CD4-positive, alpha-beta T cell treated with Interleukin-12 subunit alpha and Interleukin-12 subunit beta, for 1 hour (primary cell): ENCODE measurements around the gene FAM174C.
"Not testable (repeated sequence)": the region's sequence is repeated elsewhere in the genome, so short reads cannot be mapped to it uniquely, and the experiment has no call there.

ENCODE experiments used
- DNase-seq: peaks from one replicate; pipeline ENCODE4 v3.0.0-alpha.2; 2020

FAM174C gene

GRCh38 chr19:1237754-1238368 is 37.5 kb upstream of the FAM174C start, which contains the start of gene CBARP:
Gene CBARP (minus strand): TSS chr19:1238005. CDS start chr19:1236100, 1,905 bp downstream.
- DNase-seq: peak; percentile 39

DNA sequence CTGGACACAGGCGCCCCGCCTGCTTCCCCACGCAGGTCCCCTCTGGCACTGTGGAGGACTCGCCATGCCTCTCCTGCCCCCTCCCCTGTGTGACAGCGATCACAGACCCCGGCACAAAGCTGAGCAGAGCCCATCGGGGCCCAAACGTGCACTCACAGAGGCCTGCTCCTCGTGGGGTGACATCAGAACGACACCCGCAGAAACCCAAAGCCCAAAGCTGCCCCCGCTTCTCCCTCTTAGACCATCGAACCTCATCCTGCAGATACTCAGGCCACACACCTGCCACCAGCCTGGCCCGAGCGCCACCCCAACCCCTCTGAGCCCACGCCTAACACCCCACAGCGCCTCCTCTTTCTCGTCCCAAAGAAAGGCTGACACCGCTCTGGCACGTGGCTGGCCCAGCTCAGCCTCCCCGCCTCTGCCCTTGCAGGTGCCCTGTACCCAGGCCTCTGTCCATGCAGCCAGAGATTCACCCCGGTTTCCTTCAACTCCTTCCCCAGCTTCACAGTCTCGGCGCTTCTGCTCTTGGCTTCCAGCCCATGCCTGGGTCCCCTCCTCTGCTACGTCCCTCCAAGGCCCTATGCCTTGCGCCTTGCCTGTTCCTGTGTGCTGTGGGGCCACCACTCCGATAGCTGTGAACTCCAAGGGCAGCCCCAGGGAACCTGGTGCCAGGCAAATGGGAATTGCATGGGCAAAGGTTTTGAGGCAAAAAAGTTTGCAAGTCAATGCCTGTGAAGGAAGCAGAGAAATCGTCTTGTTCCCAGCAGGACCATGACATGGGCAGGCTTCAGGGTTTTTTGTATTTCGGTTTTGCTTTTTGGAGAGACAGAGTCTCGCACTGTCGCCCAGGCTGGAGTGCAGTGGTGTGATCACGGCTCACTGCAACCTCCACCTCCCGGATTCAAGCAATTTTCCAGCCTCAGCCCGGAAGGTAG is 36.7 kb upstream of the FAM174C start:
- no peak for DNase-seq

DNA sequence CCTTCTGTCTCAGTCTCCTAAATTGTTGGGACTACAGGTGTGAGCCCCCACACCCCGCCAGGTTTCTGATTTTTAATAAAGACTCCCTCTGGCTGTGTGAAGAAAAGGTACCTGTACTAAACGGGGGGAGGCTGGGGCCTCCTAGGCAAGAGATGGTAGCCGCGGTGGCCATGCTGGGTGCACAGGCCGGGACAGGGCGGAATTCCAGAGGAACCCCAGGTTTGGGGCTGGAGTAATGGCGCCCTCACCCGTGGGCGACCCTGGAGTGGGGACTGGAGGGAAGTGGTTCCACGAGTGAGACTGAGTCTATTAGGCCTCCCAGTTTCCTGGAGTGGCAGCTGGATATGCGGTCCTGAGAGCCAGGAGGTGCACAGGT is 35.9 kb upstream of the FAM174C start:
- no peak for DNase-seq

DNA sequence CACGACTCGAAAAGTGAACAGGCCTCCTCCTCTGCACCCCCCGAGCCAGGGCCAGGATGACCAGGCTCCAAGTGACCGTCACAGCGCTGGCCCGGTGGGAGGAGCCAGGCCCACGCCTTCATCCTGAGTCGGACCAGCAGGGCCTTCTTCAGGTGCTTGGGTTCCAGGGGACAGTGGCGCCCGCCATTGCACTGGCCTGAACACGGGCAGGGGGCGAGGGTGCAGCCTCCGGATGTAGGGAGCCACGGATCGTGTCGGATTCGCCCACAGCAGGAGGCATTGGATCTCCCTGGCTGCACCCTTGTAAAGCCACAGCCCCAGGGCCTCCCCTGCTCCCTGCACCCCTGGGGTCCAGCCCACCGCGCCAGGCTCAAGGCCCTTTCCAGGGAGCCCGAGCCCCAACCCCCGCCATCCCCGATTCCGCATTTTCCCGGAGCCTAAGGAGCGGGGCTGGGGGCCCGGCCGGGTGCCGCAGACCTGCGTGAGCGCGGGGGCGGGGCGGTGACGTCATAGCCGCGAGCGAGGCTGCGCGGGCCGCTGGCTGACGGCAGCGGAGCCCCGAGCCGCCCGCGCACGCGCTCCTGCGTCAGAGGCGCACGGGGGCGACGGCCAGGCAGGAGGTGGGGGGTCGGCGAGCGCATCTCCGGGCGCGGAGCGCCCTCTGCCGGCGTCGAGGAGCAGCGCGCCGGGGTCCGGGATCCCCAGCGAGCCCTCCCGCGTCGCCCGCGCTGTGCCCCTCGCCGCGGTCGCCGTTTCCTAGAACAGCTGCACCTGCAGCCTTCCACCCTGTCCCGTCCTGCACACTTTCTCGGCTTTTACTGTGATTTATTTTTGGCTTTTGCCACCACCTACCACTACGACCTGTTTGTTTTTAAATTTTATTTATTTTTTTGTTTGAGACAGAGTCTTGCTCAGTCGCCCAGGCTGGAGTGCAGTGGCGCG is 35.3 kb upstream of the FAM174C start:
- peak; percentile 93 for DNase-seq

- DNase-seq: no peak
These were observed 34.4 kb upstream of the FAM174C start for GRCh38 chr19:1240925-1241324.

- peak; percentile 93 for DNase-seq
These were observed 33.8 kb upstream of the FAM174C start, which contains the start of gene ATP5F1D for GRCh38 chr19:1241417-1242095. Gene ATP5F1D (plus strand): TSS chr19:1241751. CDS start chr19:1241851, 100 bp downstream.

DNA sequence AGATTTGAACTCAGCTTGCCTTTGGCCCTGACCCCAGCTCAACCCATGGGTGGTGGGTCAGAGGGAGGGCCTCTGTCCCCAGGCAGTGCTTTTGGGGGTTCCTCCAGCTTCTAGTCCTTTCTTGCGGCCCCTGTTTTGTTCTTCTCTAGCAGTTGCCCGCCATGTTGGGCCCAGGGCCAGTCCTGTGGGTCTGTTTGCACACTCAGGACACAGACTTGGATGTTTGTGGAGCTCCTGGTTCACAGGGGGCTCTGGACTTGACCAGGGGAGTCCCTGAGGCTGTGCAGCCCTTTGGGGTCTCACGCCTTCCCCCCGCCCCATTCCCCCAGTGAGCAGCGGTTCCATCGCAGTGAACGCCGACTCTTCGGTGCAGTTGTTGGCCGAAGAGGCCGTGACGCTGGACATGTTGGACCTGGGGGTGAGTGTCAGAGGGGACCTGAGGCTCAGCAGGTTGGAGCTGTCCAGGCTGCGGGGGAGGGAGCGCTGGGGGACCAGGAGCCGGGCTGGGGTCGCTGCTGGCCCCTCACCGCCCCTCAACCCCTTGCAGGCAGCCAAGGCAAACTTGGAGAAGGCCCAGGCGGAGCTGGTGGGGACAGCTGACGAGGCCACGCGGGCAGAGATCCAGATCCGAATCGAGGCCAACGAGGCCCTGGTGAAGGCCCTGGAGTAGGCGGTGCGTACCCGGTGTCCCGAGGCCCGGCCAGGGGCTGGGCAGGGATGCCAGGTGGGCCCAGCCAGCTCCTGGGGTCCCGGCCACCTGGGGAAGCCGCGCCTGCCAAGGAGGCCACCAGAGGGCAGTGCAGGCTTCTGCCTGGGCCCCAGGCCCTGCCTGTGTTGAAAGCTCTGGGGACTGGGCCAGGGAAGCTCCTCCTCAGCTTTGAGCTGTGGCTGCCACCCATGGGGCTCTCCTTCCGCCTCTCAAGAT is 31.3 kb upstream of the FAM174C start:
- DNase-seq: peak; percentile 88

DNA sequence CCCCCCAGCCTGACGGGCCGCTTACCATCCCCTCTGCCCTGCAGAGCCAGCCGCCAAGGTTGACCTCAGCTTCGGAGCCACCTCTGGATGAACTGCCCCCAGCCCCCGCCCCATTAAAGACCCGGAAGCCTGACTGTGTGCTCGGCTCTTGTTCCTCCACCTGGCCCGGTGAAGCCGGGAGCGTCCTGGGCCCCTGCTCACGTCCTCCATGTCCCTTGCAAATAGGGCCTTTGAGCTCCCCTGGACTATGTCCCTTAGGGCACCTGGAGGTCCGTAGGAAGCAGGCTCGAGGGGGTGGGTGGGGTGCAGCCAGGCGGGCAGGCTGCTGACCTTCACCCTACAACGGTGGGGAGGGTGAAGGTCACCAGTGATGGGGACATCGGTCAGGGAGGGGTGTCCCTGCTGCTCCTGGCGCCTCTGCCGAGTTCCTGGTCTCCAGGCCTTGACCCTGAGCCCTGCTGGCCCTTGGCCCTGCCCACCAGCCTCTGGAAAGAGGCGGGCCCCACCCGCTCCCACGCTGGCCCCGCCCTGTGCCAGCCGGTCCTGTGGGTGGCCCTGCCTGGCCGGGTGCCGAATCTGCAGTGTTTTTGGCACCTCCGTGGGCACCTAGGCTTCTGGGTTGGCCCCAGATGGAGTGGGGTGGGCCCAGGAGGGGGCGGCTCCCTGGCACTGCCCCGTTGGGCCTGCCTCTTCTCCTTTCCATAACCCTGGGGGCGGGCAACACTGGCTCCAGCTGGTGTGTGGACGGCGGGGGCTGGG is 30.5 kb upstream of the FAM174C start:
- DNase-seq: peak; percentile 52

GRCh38 chr19:1245494-1246264 is 29.7 kb upstream of the FAM174C start:
- no peak for DNase-seq

- DNase-seq: not testable (repeated sequence)
These were observed 28.9 kb upstream of the FAM174C start for GRCh38 chr19:1246265-1247087.

DNA sequence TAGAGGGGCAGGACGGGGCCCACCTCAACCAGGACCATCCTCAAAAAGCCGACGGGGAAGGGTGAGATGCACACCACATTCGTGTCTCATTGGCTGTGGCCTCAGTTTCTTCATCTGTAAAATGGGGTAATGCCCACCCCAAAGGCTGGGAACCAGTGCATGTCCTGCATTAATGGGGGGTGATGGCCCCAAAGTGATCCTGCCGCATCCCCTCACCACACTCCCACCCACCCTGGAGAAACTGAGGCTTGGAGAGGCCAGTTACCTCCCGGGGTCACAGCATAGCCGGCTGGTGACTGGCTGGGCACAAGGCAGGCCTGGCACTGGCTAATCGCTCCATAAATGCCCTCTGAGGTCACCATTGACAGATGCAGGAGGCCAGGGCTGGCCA is 27.6 kb upstream of the FAM174C start:
- DNase-seq: no peak

- peak; percentile 81 for DNase-seq
These were observed 27.1 kb upstream of the FAM174C start, which contains the start of gene MIDN for GRCh38 chr19:1248139-1248785. Gene MIDN (plus strand): TSS chr19:1248583. CDS start chr19:1250297, 1,714 bp downstream.

GRCh38 chr19:1248786-1249297 is 26.5 kb upstream of the FAM174C start:
- DNase-seq: peak; percentile 90

DNA sequence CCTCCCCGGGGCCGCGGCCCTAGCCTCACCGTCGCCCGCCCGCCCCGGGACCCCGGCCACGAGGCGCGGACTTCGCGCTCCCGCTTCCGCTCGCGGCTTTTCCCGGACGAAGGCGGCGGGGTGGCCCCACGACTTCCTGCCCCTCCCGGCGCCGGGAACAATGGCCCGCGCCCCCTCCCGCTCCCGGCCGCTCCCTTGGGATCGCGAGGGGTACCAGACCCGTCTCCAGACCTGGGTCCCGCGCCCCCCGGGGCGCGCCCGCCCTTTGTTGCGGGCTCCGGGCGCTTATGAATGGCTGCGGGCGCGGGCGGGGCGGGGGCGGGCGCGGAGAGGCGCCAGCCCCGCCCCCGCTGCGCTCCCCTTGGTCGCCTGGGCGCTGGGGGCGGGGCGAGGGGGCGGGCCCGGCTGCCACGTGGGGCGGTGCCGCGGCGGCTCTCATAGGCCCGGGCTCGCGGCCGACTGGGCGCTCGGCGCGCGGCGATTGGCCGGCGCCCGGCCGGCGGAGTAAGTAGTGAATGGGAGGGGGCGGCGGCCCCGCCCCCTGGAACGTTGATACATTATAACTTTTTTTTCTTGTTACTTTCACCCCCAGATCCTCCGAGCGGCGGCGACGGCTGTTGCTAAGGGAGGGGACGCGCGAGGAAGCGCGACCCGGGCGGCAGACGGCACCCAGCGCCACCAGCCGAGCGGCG is 25.9 kb upstream of the FAM174C start:
- DNase-seq: peak; percentile 95

GRCh38 chr19:1249990-1250436 is 25.3 kb upstream of the FAM174C start:
- no peak for DNase-seq

DNA sequence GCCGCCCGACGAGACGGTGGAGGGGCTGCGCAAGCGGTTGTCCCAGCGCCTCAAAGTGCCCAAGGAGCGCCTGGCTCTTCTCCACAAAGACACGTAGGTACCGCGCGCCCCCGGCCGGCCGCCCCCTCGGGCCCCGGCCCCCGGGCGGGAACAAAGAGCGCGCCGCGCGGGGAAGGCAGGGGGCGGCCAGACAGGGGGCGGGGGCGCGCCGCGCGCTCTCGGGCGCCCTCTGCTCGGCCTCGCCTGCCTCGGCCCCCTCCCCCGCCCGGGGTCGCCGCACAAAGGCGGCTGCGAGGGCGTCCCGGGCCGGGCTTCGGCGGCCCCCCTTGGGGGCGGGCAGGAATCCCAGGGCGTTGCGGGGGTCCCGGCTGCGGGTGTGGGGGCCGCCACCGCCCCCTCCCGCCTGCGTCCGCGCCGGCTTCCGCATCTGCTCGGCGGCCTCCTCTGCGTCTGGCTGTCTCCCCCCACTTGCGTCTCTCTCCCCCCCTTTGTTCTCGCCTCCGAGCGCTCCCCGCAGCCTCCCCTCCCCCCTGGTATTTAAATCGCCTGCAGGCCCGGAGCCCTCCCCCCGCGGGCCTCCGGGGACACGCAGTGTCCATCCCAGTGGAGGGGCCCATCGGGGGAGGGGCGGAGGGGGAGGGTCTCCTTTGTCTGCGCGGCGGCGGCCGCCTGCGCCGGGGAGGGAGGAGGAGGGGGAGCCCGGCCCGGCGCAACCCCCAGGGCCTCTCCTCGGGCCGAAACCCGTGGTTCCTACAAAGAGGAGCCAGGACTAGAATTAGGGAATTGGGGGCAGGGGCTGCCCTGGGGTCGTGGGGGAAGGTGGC is 24.7 kb upstream of the FAM174C start:
- DNase-seq: peak; percentile 69
